H9 (cell line): ENCODE measurements around the gene SLC35D3. TPM values are rescaled to one million over a fixed set of nuclear protein-coding genes. Genes with fewer than 3 reads are reported as not detected.

Source experiments
- DNase-seq: peaks from one replicate; pipeline ENCODE4 v3.0.0-alpha.2; 2017
- H2AFZ ChIP-seq: one replicate; pipeline ENCODE4 v1.6.1; 2013; ENCODE audit warnings: mild to moderate bottlenecking, low read length, control low read depth, moderate library complexity
- H2AK5ac ChIP-seq: 2 replicates; pipeline ENCODE4 v1.6.1; 2013; ENCODE audit warnings: low read length, control low read depth, mixed read lengths; ENCODE audit not compliant: insufficient read length
- H2BK120ac ChIP-seq: one replicate; pipeline ENCODE4 v1.6.1; 2013; ENCODE audit warnings: low read depth, mild to moderate bottlenecking, low read length, control low read depth, inconsistent platforms; ENCODE audit not compliant: poor library complexity, severe bottlenecking
- H2BK12ac ChIP-seq: 2 replicates; pipeline ENCODE4 v1.6.1; 2013; ENCODE audit warnings: low read length, control low read depth, mixed read lengths, low read depth; ENCODE audit not compliant: insufficient read length
- H2BK15ac ChIP-seq: 2 replicates; pipeline ENCODE4 v1.6.1; 2013; ENCODE audit warnings: low read depth, low read length, control low read depth
- H2BK20ac ChIP-seq: one replicate; pipeline ENCODE4 v1.6.1; 2013; ENCODE audit warnings: low read depth, mild to moderate bottlenecking, low read length, control low read depth, inconsistent platforms; ENCODE audit not compliant: poor library complexity, severe bottlenecking
- H2BK5ac ChIP-seq: 2 replicates; pipeline ENCODE4 v1.6.1; 2013; ENCODE audit warnings: low read length, control low read depth, mixed read lengths; ENCODE audit not compliant: insufficient read length
- H3K14ac ChIP-seq: 2 replicates; pipeline ENCODE4 v1.6.1; 2013; ENCODE audit warnings: low read length, control low read depth; ENCODE audit not compliant: insufficient read depth
- H3K18ac ChIP-seq: 2 replicates; pipeline ENCODE4 v1.6.1; 2013; ENCODE audit warnings: low read depth, mild to moderate bottlenecking, mixed read lengths, low read length, control low read depth; ENCODE audit not compliant: insufficient read length
- H3K23ac ChIP-seq: 2 replicates; pipeline ENCODE4 v1.6.1; 2013; ENCODE audit warnings: low read length, control low read depth, mixed read lengths, low read depth; ENCODE audit not compliant: insufficient read length
- H3K23me2 ChIP-seq: 2 replicates; pipeline ENCODE4 v1.6.1; 2013; ENCODE audit warnings: low read depth, mild to moderate bottlenecking, mixed read lengths, low read length, control low read depth; ENCODE audit not compliant: insufficient read length, poor library complexity, severe bottlenecking
- H3K27ac ChIP-seq: 2 replicates; pipeline ENCODE4 v1.5.1; 2013; ENCODE audit warnings: low read length, control low read depth, mixed read lengths, low read depth; ENCODE audit not compliant: insufficient read length
- H3K27me3 ChIP-seq: 2 replicates; pipeline ENCODE4 v1.6.1; 2013; ENCODE audit warnings: low read length, control low read depth, inconsistent platforms; ENCODE audit not compliant: insufficient read depth
- H3K4ac ChIP-seq: 2 replicates; pipeline ENCODE4 v1.6.1; 2013; ENCODE audit warnings: low read depth, mild to moderate bottlenecking, control low read depth, inconsistent platforms, low read length, moderate library complexity
- H3K4me1 ChIP-seq: 2 replicates; pipeline ENCODE4 v1.6.1; 2013; ENCODE audit warnings: low read length, control low read depth, inconsistent platforms; ENCODE audit not compliant: insufficient read depth
- H3K4me2 ChIP-seq: 2 replicates; pipeline ENCODE4 v1.6.1; 2013; ENCODE audit warnings: low read length, control low read depth, mixed read lengths; ENCODE audit not compliant: insufficient read length, insufficient read depth
- H3K56ac ChIP-seq: 2 replicates; pipeline ENCODE4 v1.6.1; 2013; ENCODE audit warnings: low read depth, mild to moderate bottlenecking, mixed read lengths, low read length, control low read depth; ENCODE audit not compliant: insufficient read length
- H3K79me1 ChIP-seq: 2 replicates; pipeline ENCODE4 v1.6.1; 2013; ENCODE audit warnings: low read depth, mild to moderate bottlenecking, moderate library complexity, low read length, control low read depth, inconsistent platforms; ENCODE audit not compliant: insufficient read depth, poor library complexity, severe bottlenecking
- H3K79me2 ChIP-seq: 2 replicates; pipeline ENCODE4 v1.6.1; 2013; ENCODE audit warnings: low read length, control low read depth, inconsistent platforms; ENCODE audit not compliant: insufficient read depth
- H3K9ac ChIP-seq: 2 replicates; pipeline ENCODE4 v1.6.1; 2013; ENCODE audit warnings: low read length, control low read depth, mixed read lengths; ENCODE audit not compliant: insufficient read length; ENCODE audit errors: extremely low read depth
- H3K9me3 ChIP-seq: one replicate; pipeline ENCODE4 v1.6.1; 2013; ENCODE audit warnings: low read depth, low read length, inconsistent platforms; ENCODE audit not compliant: control insufficient read depth
- H3T11ph ChIP-seq: one replicate; pipeline ENCODE4 v1.6.1; 2013; ENCODE audit warnings: mild to moderate bottlenecking, low read length, control low read depth, inconsistent platforms
- H4K20me1 ChIP-seq: one replicate; pipeline ENCODE4 v1.6.1; 2013; ENCODE audit not compliant: control insufficient read depth, insufficient read length, insufficient read depth
- H4K5ac ChIP-seq: 2 replicates; pipeline ENCODE4 v1.6.1; 2013; ENCODE audit warnings: low read depth, mild to moderate bottlenecking, mixed read lengths, low read length, control low read depth; ENCODE audit not compliant: insufficient read length
- H4K8ac ChIP-seq: replicated peaks from 2 replicates; pipeline ENCODE4 v1.6.1; 2013; ENCODE audit warnings: low read length, control low read depth, mixed read lengths, low read depth; ENCODE audit not compliant: insufficient read length
- H4K91ac ChIP-seq: 2 replicates; pipeline ENCODE4 v1.6.1; 2013; ENCODE audit warnings: low read depth, mild to moderate bottlenecking, moderate library complexity, mixed read lengths, low read length, control low read depth; ENCODE audit not compliant: insufficient read length
- H3K27ac Mint-ChIP-seq, 3 experiments: 2 replicates in 2 of 3; 3 replicates in 1 of 3; pipeline ENCODE4 v1.8.0; 2020 to 2021; ENCODE audit warnings: mixed read lengths in 3 of 3, mild to moderate bottlenecking in 1 of 3, moderate library complexity in 1 of 3
- H3K27me3 Mint-ChIP-seq: 2 replicates; pipeline ENCODE4 v1.8.0; 2021; ENCODE audit warnings: low read depth, mild to moderate bottlenecking, moderate library complexity, mixed read lengths
- H3K36me3 Mint-ChIP-seq, 3 experiments: 2 replicates in 2 of 3; 3 replicates in 1 of 3; pipeline ENCODE4 v1.8.0; 2020 to 2021; ENCODE audit warnings: low read depth in 3 of 3, mixed read lengths in 3 of 3; ENCODE audit not compliant: insufficient read depth in 1 of 3
- H3K4me1 Mint-ChIP-seq, 2 experiments: 2 replicates each; pipeline ENCODE4 v1.8.0; 2020; ENCODE audit warnings: mixed read lengths in 2 of 2
- H3K4me3 Mint-ChIP-seq, 2 experiments: 2 replicates in 1 of 2; 3 replicates in 1 of 2; pipeline ENCODE4 v1.8.0; 2020 to 2021; ENCODE audit warnings: mild to moderate bottlenecking in 2 of 2, mixed read lengths in 2 of 2, moderate library complexity in 1 of 2
- H3K9me3 Mint-ChIP-seq, 2 experiments: 2 replicates in 1 of 2; 3 replicates in 1 of 2; pipeline ENCODE4 v1.8.0; 2020; ENCODE audit warnings: mild to moderate bottlenecking in 2 of 2, mixed read lengths in 2 of 2, moderate library complexity in 1 of 2
- WGBS: extraction: QIAGEN DNeasy Blood & Tissue Kit; methylation state at CpG from one replicate; pipeline ENCODE4 v1.1.7; 2013; ENCODE audit warnings: missing lambda C conversion rate, low lambda C conversion rate, mixed read lengths; ENCODE audit not compliant: insufficient read length; ENCODE audit errors: extremely low coverage; 5-methylcytosine and 5-hydroxymethylcytosine counted together
- total RNA-seq: library from RNA; stranded (reverse); gene quantifications from 2 replicates; pipeline ENCODE4 v1.2.1, GENCODE V29; 2021
- TF ChIP-seq, protein P1 (sequence below): fragments of 200-600 bp; sonication (generic); conservative IDR thresholded peaks from 3 replicates; pipeline ENCODE4 v1.8.0; 2021; ENCODE audit warnings: antibody characterized with exemption, mild to moderate bottlenecking

SLC35D3 gene
- total RNA-seq, 1 experiment from 2014 or later = 0.17 TPM

DNA sequence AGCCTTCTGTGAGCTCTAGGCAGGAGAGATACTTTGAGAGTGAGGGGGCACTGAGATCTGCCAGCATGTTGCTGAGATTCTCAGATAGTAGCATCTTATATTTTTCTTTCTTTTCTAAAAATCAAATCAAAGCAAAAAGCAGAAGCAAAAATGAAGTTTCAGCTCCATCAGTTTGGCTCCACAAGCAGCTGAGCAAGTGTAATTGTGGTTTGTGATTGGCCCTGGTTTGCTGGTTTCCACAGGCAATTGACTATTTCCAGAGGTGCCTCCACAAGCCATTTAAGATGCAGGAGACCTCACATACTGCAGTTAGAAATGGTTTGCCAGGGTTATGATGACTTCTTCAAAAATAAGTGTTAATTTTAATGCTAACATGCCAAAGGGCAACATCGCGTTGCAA, 4.3 kb downstream of the SLC35D3 start:
- no peak overlapping the region for H3K14ac ChIP-seq
- H3K4ac ChIP-seq = no peak overlapping the region
- H3K27ac ChIP-seq = no peak overlapping the region
- peaks cover 0 to 7% (median 3%) of the 10 kb centered on the region in 3 experiments; a peak in 3 of 7 replicates for H3K36me3 Mint-ChIP-seq
- H3K9me3 Mint-ChIP-seq = peaks cover 0 to 2% of the 10 kb centered on the region in 2 experiments; a peak in 2 of 5 replicates
- no peak overlapping the region for H4K8ac ChIP-seq
- no peak overlapping the region for H2BK20ac ChIP-seq
- H2AFZ ChIP-seq = no peak overlapping the region
- H4K91ac ChIP-seq = no peak overlapping the region
- H3K4me1 Mint-ChIP-seq = peaks cover 7 to 9% of the 10 kb centered on the region in 2 experiments; a peak in 3 of 4 replicates
- H3K27ac Mint-ChIP-seq = no peak overlapping the region
- TF ChIP-seq, protein P1, sequence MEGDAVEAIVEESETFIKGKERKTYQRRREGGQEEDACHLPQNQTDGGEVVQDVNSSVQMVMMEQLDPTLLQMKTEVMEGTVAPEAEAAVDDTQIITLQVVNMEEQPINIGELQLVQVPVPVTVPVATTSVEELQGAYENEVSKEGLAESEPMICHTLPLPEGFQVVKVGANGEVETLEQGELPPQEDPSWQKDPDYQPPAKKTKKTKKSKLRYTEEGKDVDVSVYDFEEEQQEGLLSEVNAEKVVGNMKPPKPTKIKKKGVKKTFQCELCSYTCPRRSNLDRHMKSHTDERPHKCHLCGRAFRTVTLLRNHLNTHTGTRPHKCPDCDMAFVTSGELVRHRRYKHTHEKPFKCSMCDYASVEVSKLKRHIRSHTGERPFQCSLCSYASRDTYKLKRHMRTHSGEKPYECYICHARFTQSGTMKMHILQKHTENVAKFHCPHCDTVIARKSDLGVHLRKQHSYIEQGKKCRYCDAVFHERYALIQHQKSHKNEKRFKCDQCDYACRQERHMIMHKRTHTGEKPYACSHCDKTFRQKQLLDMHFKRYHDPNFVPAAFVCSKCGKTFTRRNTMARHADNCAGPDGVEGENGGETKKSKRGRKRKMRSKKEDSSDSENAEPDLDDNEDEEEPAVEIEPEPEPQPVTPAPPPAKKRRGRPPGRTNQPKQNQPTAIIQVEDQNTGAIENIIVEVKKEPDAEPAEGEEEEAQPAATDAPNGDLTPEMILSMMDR = no peak
- H3K79me2 ChIP-seq = no peaks in the 10 kb centered on the region
- H3K23ac ChIP-seq = no peak overlapping the region
- H3T11ph ChIP-seq = no peak overlapping the region
- no peak overlapping the region for H2BK5ac ChIP-seq
- no peaks in the 10 kb centered on the region for H3K79me1 ChIP-seq
- no peaks in the 10 kb centered on the region for H3K4me1 ChIP-seq
- no peak overlapping the region for H3K9ac ChIP-seq
- H3K23me2 ChIP-seq = peaks cover 17% of the 10 kb centered on the region
- no peak for DNase-seq
- H4K5ac ChIP-seq = no peak overlapping the region
- H2BK15ac ChIP-seq = no peak overlapping the region
- H3K4me3 Mint-ChIP-seq = no peak overlapping the region
- H2BK120ac ChIP-seq = no peak overlapping the region
- peaks cover 63% of the 10 kb centered on the region for H3K27me3 Mint-ChIP-seq
- H3K27me3 ChIP-seq = peaks cover 17% of the 10 kb centered on the region; the same call in 1 of the 2 replicates
- H3K18ac ChIP-seq = no peak overlapping the region
- H3K56ac ChIP-seq = no peak overlapping the region
- H2AK5ac ChIP-seq = no peak overlapping the region
- no peaks in the 10 kb centered on the region for H3K9me3 ChIP-seq
- no peaks in the 10 kb centered on the region for H4K20me1 ChIP-seq
- no peak overlapping the region for H3K4me2 ChIP-seq
- H2BK12ac ChIP-seq = no peak overlapping the region
- WGBS = no CpG with 5 or more reads among the region's 2 CpGs
